Measurements from ENCODE around the gene VAV2. TPM values are rescaled to one million over a fixed set of nuclear protein-coding genes. Genes with fewer than 3 reads are reported as not detected.

Gene VAV2
- total and polyA plus RNA-seq, 9 of the 15 experiments (the other 6 are each of a cell fraction or from before 2014, with no cell fraction given), result 0.01 to 2.7 (median 1.0) TPM; not detected in 1

DNA sequence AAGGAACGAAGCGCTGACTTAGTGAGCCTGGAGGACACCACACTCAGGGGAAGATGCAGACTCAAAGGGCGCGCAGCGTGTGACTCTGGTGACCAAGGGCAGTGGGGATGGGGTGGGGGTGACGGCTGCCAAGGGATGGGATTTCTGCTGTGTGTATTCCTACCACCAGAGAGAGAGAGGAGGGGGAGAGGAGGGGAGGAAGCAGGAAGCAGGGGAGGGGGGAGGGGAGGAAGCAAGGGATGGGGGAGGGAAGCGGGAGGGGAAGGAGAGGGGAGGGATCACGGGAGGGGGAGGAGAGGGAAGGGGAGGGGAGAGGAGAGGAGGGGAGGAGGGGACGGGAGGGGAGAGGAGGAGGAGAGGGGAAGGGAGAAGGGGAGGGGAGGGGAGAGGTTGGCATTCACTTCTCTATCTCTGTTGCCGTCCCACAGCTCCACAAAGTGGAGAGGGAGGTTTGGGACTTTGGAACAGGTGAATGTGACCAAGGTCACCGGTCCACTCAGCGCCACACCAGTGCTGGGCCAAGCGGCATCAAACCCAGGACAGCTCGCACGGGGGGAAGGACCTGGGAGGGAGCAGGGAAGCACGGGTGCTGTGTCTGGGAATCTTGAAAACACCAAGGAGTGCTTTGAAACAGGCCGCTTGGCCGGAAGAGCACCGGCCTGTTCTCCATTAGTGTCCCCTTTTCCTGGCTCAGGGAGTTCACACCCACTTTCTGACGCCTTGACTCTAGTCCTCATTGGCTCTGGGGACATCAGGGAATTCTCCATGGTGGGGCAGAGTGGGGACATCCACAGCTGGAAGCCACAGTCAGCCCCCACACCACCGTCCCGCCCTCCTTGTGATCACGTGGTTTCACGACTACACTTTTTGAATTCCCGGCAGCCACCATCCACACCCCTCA is 77.4 kb downstream of the VAV2 start:
- H3K27ac ChIP-seq (ENCODE audit: extremely low read depth, low read depth, low read length), result no peak overlapping the region
- H3K9me1 ChIP-seq (ENCODE audit: control insufficient read depth, insufficient read depth, low read length), result no peaks in the 10 kb centered on the region
- no peaks in the 10 kb centered on the region for H3K79me2 ChIP-seq (ENCODE audit: control insufficient read depth, insufficient read depth, low read length)
- DNase-seq (ENCODE audit: extremely low read depth in 1 of 4, low spot score in 3 of 4) (no peak), FAIRE-seq (no peak), ATAC-seq (no peak)
- ChIA-PET CTCF (ENCODE audit: low intra/inter-chr PET ratio) (no interaction called here), POLR2A (no interaction called here)
- H3K27me3 ChIP-seq (ENCODE audit: control insufficient read depth in 2 of 2, insufficient read depth in 2 of 2, low read length in 2 of 2), result peaks cover 10 to 63% of the 10 kb centered on the region in 2 experiments; a peak in 4 of 5 replicates
- H4K20me1 ChIP-seq (replicated peaks; ENCODE audit: control insufficient read depth, insufficient read depth, low read length), result peaks cover 19% of the 10 kb centered on the region
- no peak overlapping the region for H3K4me2 ChIP-seq (ENCODE audit: insufficient read depth, low read length)
- no peaks in the 10 kb centered on the region; the same call in 1 of the 2 replicates for H3K9me3 ChIP-seq (replicated peaks; ENCODE audit: control insufficient read depth, insufficient read depth, low read depth, low read length)
- H3K9ac ChIP-seq (ENCODE audit: insufficient read depth in 1 of 2, low read depth in 2 of 2, low read length in 2 of 2), result no peak overlapping the region
- no TSS peak for BruUV-seq (replicated peaks)
- in situ Hi-C loops (cut with MboI) (no loop called here), intact Hi-C loops (cut with micrococcal nuclease) (no loop called here)
- TF ChIP-seq RAD51 (IDR thresholded peaks at IDR 0.05; ENCODE audit: borderline replicate concordance, low read depth), result peak; percentile 44; the same call in 1 of the 2 replicates
- TF ChIP-seq ZNF77 (CRISPR knock-in tag; IDR thresholded peaks at IDR 0.05), result no peak
- TF ChIP-seq, protein P1, sequence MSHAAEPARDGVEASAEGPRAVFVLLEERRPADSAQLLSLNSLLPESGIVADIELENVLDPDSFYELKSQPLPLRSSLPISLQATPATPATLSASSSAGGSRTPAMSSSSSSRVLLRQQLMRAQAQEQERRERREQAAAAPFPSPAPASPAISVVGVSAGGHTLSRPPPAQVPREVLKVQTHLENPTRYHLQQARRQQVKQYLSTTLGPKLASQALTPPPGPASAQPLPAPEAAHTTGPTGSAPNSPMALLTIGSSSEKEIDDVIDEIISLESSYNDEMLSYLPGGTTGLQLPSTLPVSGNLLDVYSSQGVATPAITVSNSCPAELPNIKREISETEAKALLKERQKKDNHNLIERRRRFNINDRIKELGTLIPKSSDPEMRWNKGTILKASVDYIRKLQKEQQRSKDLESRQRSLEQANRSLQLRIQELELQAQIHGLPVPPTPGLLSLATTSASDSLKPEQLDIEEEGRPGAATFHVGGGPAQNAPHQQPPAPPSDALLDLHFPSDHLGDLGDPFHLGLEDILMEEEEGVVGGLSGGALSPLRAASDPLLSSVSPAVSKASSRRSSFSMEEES (CRISPR knock-in tag; IDR thresholded peaks at IDR 0.05), result peak; percentile 42; the same call in 1 of the 2 replicates
- WGBS (ENCODE audit: insufficient coverage, low coverage, missing lambda C conversion rate), result 37% methylated on average over 19 of the region's 25 CpGs
- H3K4me1 ChIP-seq (replicated peaks in 1 of 2; ENCODE audit: control insufficient read depth in 2 of 2, insufficient read depth in 2 of 2, low read length in 2 of 2), result no peaks in the 10 kb centered on the region; a peak in 2 of 5 replicates
- no peaks in the 10 kb centered on the region for H3K36me3 ChIP-seq (ENCODE audit: control insufficient read depth, insufficient read depth, low read length)
- no peak overlapping the region for H3K4me3 ChIP-seq
- no peak overlapping the region for H2AFZ ChIP-seq (ENCODE audit: low read depth, low read length)

All from K562 (cell line).